MM.1S (cell line): ENCODE measurements around the gene LIMS2.

Source experiments
- DNase-seq: peaks from one replicate; pipeline ENCODE4 v3.0.0-alpha.2; 2015
- H2AFZ ChIP-seq: fragments of 300-600 bp; sonication (generic); 2 replicates; pipeline ENCODE4 v1.6.0; 2016; ENCODE audit warnings: antibody characterized with exemption, low read length
- H3F3A ChIP-seq: fragments of 300-600 bp; sonication (generic); 2 replicates; pipeline ENCODE4 v1.6.1; 2016; ENCODE audit warnings: mild to moderate bottlenecking, antibody characterized with exemption, low read length, moderate library complexity, mixed read lengths; ENCODE audit not compliant: insufficient read depth
- H3K27ac ChIP-seq: fragments of 300-600 bp; sonication (generic); 2 replicates; pipeline ENCODE4 v1.5.1; 2016; ENCODE audit warnings: mild to moderate bottlenecking, low read length
- H3K27me3 ChIP-seq: fragments of 300-600 bp; sonication (generic); replicated peaks from 2 replicates; pipeline ENCODE4 v1.6.0; 2016; ENCODE audit warnings: low read length; ENCODE audit not compliant: insufficient read depth
- H3K36me3 ChIP-seq: fragments of 300-600 bp; sonication (generic); replicated peaks from 2 replicates; pipeline ENCODE4 v1.6.1; 2016; ENCODE audit warnings: mild to moderate bottlenecking, low read length, mixed read lengths; ENCODE audit not compliant: insufficient read depth
- H3K4me1 ChIP-seq: fragments of 300-600 bp; sonication (generic); 2 replicates; pipeline ENCODE4 v1.6.1; 2016; ENCODE audit warnings: low read length, mixed read lengths
- H3K4me2 ChIP-seq: fragments of 300-600 bp; sonication (generic); 2 replicates; pipeline ENCODE4 v1.6.0; 2016; ENCODE audit warnings: low read depth, low read length
- H3K4me3 ChIP-seq: fragments of 300-600 bp; sonication (generic); 2 replicates; pipeline ENCODE4 v1.5.1; 2016; ENCODE audit warnings: low read length, mixed read lengths
- H3K79me2 ChIP-seq: fragments of 300-600 bp; sonication (generic); 2 replicates; pipeline ENCODE4 v1.6.1; 2016; ENCODE audit warnings: mixed run types, low read length, mixed read lengths
- H3K9ac ChIP-seq: fragments of 300-600 bp; sonication (generic); 2 replicates; pipeline ENCODE4 v1.6.1; 2016; ENCODE audit warnings: low read length, mixed read lengths
- H3K9me2 ChIP-seq: fragments of 300-600 bp; sonication (generic); replicated peaks from 2 replicates; pipeline ENCODE4 v1.6.1; 2016; ENCODE audit warnings: mild to moderate bottlenecking, low read length, mixed read lengths; ENCODE audit not compliant: insufficient read depth
- H3K9me3 ChIP-seq: fragments of 300-600 bp; sonication (generic); replicated peaks from 2 replicates; pipeline ENCODE4 v1.6.1; 2016; ENCODE audit warnings: mild to moderate bottlenecking, low read length, mixed read lengths; ENCODE audit not compliant: insufficient read depth
- H4K20me1 ChIP-seq: fragments of 300-600 bp; sonication (generic); 2 replicates; pipeline ENCODE4 v1.6.1; 2016; ENCODE audit warnings: mild to moderate bottlenecking, low read length, moderate library complexity, mixed read lengths; ENCODE audit not compliant: insufficient read depth
- CTCF ChIP-seq: fragments of 300-600 bp; sonication (generic); IDR thresholded peaks from 2 replicates; pipeline ENCODE4 v1.5.1; 2016; ENCODE audit warnings: antibody characterized with exemption, low read length, mixed read lengths
- EZH2 ChIP-seq: fragments of 300-600 bp; sonication (generic); optimal IDR thresholded peaks from 2 replicates; pipeline ENCODE3; 2017; ENCODE audit warnings: low read depth, mild to moderate bottlenecking, antibody characterized with exemption, low read length, mixed read lengths
- EZH2phosphoT487 ChIP-seq: fragments of 300-600 bp; sonication (generic); IDR thresholded peaks from 2 replicates; pipeline ENCODE4 v1.6.1; 2018; ENCODE audit warnings: antibody characterized with exemption, low read length

The LIMS2 gene

DNA sequence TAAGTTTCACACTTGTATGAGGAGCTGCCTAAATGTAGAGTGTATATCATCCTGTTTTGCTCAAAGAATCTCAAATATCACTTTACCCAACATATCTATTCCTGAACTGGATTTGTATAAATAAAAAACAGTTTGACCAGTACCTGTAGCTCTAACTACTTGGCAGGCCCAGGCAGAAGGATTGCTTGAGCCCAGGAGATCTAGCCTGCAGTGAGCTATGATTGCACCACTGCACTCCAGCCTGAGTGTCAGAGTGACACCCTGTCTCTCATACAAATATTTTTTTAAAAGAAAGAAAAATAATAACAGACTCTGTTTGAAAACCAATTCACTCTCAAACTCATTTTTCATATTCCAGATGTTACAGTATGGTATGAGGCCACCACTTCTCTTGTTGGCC is 7.7 kb upstream of the LIMS2 start:
- Histone ChIP-seq H2AFZ (no peak overlapping the region), H4K20me1 (no peaks in the 10 kb centered on the region), H3K9ac (no peak overlapping the region), H3K4me2 (no peak overlapping the region), H3K4me1 (no peaks in the 10 kb centered on the region), H3K27me3 (no peaks in the 10 kb centered on the region), H3F3A (no peaks in the 10 kb centered on the region), H3K4me3 (no peak overlapping the region), H3K36me3 (no peaks in the 10 kb centered on the region), H3K27ac (no peak overlapping the region), H3K9me2 (no peaks in the 10 kb centered on the region), H3K9me3 (peaks cover 2% of the 10 kb centered on the region; the same call in 1 of the 2 replicates), H3K79me2 (no peaks in the 10 kb centered on the region)
- no peak for TF ChIP-seq EZH2phosphoT487
- no peak for TF ChIP-seq CTCF
- TF ChIP-seq EZH2 = no peak
- no peak for DNase-seq

DNA sequence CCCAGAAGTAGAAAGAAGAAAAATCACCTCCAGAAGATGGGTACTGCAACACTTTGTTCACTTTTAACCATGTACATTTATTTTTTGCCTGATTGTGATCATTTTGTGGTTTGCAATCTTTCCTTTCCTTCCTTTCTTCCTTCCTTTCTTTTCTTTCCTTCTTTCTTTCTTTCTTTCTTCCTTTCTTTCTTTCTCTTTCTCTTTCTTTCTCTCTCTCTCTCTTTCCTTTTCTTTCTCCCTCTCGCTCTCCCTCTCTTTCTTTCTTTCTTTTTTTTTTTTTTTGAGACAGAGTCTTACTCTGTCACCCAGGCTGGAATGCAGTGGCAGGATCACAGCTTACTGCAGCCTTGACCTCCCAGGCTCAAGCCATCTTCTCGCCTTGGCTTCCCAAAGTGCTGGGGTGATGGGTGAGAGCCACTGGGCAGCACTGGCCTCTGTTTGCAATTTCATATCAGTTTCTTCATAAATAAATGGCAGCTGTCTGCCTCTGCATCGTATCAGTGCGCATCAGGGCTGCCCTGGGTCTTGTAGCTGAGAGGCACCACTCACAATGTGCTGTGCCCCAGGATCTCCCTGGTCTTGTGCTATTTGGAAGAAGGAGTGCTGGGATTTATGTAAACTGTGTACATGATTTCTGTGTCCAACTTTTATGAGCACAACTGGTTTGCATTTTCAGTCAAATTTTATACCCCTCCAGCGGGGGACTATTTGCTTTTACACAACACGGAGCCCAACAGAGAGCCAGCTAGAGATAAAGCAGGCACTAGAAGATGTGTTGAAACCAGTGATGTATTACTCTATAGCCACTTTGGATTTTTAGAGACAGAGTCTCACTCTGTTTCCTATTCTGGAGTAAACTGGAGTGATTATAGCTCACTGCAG is 6.9 kb upstream of the LIMS2 start:
- Histone ChIP-seq H3K4me2 (no peak overlapping the region), H3K4me1 (no peaks in the 10 kb centered on the region), H3K36me3 (no peaks in the 10 kb centered on the region), H3K9me2 (no peaks in the 10 kb centered on the region), H3K27ac (no peak overlapping the region), H3F3A (no peaks in the 10 kb centered on the region), H4K20me1 (no peaks in the 10 kb centered on the region), H3K79me2 (no peaks in the 10 kb centered on the region), H3K9ac (no peak overlapping the region), H2AFZ (no peak overlapping the region), H3K9me3 (no peaks in the 10 kb centered on the region), H3K4me3 (no peak overlapping the region), H3K27me3 (no peaks in the 10 kb centered on the region; the same call in 1 of the 2 replicates)
- TF ChIP-seq CTCF (no peak), EZH2phosphoT487 (no peak), EZH2 (no peak)
- no peak for DNase-seq

- Histone ChIP-seq H3K36me3 (no peaks in the 10 kb centered on the region), H3K4me3 (no peak overlapping the region), H3F3A (no peaks in the 10 kb centered on the region), H3K27me3 (peaks cover 9% of the 10 kb centered on the region), H3K4me1 (no peaks in the 10 kb centered on the region), H3K9me3 (no peaks in the 10 kb centered on the region), H2AFZ (no peak overlapping the region), H3K4me2 (no peak overlapping the region), H3K9ac (no peak overlapping the region), H3K9me2 (no peaks in the 10 kb centered on the region), H3K27ac (no peak overlapping the region), H3K79me2 (no peaks in the 10 kb centered on the region), H4K20me1 (no peaks in the 10 kb centered on the region)
- no peak for DNase-seq
- TF ChIP-seq EZH2phosphoT487 = no peak
- no peak for TF ChIP-seq CTCF
- TF ChIP-seq EZH2 = no peak
Measured at GRCh38 chr2:127681288-127681804, 6.0 kb upstream of the LIMS2 start.
